Tibial nerve (tissue), 4 donors: ENCODE measurements around the gene MISP. TPM values are rescaled to one million over a fixed set of nuclear protein-coding genes. Genes with fewer than 3 reads are reported as not detected.
"Not testable (repeated sequence)": the region's sequence is repeated elsewhere in the genome, so short reads cannot be mapped to it uniquely, and the experiment has no call there.

ENCODE experiments used
- DNase-seq, 2 donors: peaks; one replicate each; pipeline ENCODE4 v3.0.0-alpha.2; 2019; ENCODE audit warnings: low spot score in 2 of 2
- H3K27ac ChIP-seq, 4 donors: fragments of 200-600 bp; sonication (generic) in 3 of 4; one replicate each; pipeline ENCODE4 v1.5.1; 2017 to 2019; ENCODE audit warnings: mild to moderate bottlenecking in 1 of 4
- H3K27me3 ChIP-seq, 2 donors: fragments of 200-600 bp; sonication (generic) in 1 of 2; one replicate each; pipeline versions ENCODE4 v1.5.1 to v1.6.0; 2017 to 2019
- H3K36me3 ChIP-seq, 3 donors: fragments of 200-600 bp; sonication (generic); one replicate each; pipeline ENCODE4 v1.5.1; 2018 to 2019
- H3K4me1 ChIP-seq, 4 donors: fragments of 200-600 bp; sonication (generic) in 3 of 4; one replicate each; pipeline ENCODE4 v1.5.1; 2017 to 2019
- H3K4me3 ChIP-seq, 4 donors: fragments of 200-600 bp; sonication (generic) in 3 of 4; one replicate each; pipeline ENCODE4 v1.5.1; 2017 to 2019; ENCODE audit warnings: mild to moderate bottlenecking in 1 of 4, moderate library complexity in 1 of 4
- H3K9me3 ChIP-seq, 4 donors: fragments of 200-600 bp; sonication (generic) in 3 of 4; one replicate each; pipeline ENCODE4 v1.5.1; 2017 to 2019
- EP300 ChIP-seq, 2 donors: sonication (generic); formaldehyde crosslinking; IDR thresholded peaks; one replicate each; pipeline ENCODE4 v1.6.1; 2017; ENCODE audit warnings: antibody characterized with exemption in 2 of 2, mild to moderate bottlenecking in 1 of 2
- POLR2A ChIP-seq, 2 donors: fragments of 450-650 bp; IDR thresholded peaks; one replicate each; pipeline ENCODE4 v1.6.1; 2017; ENCODE audit warnings: antibody characterized with exemption in 2 of 2, mild to moderate bottlenecking in 2 of 2, moderate library complexity in 2 of 2
- WGBS, 2 donors: methylation state at CpG; one replicate each; pipeline ENCODE4 v1.1.5; 2018; 5-methylcytosine and 5-hydroxymethylcytosine counted together
- total RNA-seq, 4 donors: library from RNA; depleted of rRNA; stranded (reverse); fragments of >200 nt; gene quantifications; one replicate each; pipeline ENCODE4 v1.1.0, GENCODE V29; 2016
- TF ChIP-seq, protein P1 (sequence below), 5 experiments: fragments of 200-600 bp in 3 of 5; fragments of 450-650 bp in 2 of 5; sonication (generic) in 3 of 5; IDR thresholded peaks; one replicate each; pipeline ENCODE4 v1.5.1; 2016 to 2019; ENCODE audit warnings: antibody characterized with exemption in 5 of 5, mild to moderate bottlenecking in 3 of 5, moderate library complexity in 2 of 5

The MISP gene
- total RNA-seq, 4 donors from 2014 or later, result 0.20 to 0.30 TPM; not detected in 2

DNA sequence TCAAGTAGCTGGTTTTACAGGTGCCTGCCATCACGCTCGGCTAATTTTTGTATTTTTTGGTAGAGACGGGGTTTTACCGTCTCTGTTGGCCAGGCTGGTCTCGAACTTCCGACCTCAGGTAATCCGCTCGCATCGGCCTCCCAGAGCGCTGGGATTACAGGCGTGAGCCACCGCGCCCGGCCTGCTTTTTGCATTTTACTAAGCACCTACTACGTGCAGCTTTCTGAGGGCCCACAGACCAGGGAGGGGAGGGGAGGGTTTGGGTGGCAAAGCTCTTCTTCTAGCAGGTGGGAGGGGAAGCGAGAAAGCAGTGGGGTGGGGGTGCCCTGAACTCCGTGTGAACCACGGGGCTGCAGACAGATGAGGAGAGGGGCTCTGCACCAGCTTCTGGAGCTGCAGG is 27.2 kb upstream of the MISP start:
- Histone ChIP-seq H3K4me1 (peaks cover 4 to 54% (median 19%) of the 10 kb centered on the region in 4 donors), H3K9me3 (no peaks in the 10 kb centered on the region), H3K36me3 (peaks cover 0 to 23% (median 0%) of the 10 kb centered on the region in 3 donors), H3K4me3 (no peak overlapping the region), H3K27me3 (no peaks in the 10 kb centered on the region), H3K27ac (peak overlapping the region in 1 of 4 donors; percentile 73)
- DNase-seq, result no peak
- no peak for TF ChIP-seq EP300 (IDR thresholded peaks at IDR 0.05)
- no peak for TF ChIP-seq POLR2A (IDR thresholded peaks at IDR 0.05)
- TF ChIP-seq, protein P1, sequence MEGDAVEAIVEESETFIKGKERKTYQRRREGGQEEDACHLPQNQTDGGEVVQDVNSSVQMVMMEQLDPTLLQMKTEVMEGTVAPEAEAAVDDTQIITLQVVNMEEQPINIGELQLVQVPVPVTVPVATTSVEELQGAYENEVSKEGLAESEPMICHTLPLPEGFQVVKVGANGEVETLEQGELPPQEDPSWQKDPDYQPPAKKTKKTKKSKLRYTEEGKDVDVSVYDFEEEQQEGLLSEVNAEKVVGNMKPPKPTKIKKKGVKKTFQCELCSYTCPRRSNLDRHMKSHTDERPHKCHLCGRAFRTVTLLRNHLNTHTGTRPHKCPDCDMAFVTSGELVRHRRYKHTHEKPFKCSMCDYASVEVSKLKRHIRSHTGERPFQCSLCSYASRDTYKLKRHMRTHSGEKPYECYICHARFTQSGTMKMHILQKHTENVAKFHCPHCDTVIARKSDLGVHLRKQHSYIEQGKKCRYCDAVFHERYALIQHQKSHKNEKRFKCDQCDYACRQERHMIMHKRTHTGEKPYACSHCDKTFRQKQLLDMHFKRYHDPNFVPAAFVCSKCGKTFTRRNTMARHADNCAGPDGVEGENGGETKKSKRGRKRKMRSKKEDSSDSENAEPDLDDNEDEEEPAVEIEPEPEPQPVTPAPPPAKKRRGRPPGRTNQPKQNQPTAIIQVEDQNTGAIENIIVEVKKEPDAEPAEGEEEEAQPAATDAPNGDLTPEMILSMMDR (IDR thresholded peaks at IDR 0.05), result no peak
- WGBS, 2 donors, result 84 to 91% methylated on average over 18 of the region's 18 CpGs

DNA sequence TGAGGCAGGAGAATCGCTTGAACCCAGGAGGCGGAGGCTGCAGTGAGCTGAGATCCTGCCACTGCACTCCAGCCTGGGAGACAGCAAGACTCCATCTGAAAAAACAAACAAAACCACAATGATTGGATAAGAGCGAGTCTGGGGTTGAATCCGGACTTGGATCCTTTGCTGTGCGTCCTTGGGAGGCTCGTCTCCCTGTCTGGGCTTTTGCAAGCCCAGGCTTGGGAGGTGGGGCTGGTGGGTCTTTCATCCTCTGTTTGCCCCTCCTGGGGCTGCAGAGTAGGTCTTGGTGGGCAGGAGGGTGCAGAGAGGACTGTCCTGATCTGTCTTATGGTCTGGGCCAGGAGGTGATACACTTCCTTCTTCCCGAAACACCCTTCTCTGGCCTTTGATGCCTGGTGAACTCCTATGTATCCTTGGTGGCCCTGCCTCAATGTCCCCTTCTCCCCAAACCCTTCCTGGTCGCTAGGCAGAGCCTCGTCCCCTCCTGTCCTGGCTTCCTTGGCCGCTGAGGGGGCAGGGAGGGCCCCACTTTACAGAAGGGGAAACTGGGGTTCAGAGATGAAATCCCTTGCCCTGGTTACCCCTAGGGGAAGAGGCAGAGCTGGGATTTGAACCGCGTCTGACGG is 25.3 kb upstream of the MISP start:
- Histone ChIP-seq H3K4me1 (peaks cover 0 to 36% (median 6%) of the 10 kb centered on the region in 4 donors), H3K27ac (no peak overlapping the region), H3K9me3 (no peaks in the 10 kb centered on the region), H3K36me3 (peaks cover 0 to 41% (median 0%) of the 10 kb centered on the region in 3 donors), H3K4me3 (no peak overlapping the region), H3K27me3 (no peaks in the 10 kb centered on the region)
- no peak for DNase-seq
- WGBS, 2 donors, result 83 to 87% methylated on average over 10 to 13 of the region's 13 CpGs
- TF ChIP-seq POLR2A (IDR thresholded peaks at IDR 0.05) (no peak), EP300 (IDR thresholded peaks at IDR 0.05) (no peak)
- TF ChIP-seq, protein P1 (IDR thresholded peaks at IDR 0.05), result no peak

DNA sequence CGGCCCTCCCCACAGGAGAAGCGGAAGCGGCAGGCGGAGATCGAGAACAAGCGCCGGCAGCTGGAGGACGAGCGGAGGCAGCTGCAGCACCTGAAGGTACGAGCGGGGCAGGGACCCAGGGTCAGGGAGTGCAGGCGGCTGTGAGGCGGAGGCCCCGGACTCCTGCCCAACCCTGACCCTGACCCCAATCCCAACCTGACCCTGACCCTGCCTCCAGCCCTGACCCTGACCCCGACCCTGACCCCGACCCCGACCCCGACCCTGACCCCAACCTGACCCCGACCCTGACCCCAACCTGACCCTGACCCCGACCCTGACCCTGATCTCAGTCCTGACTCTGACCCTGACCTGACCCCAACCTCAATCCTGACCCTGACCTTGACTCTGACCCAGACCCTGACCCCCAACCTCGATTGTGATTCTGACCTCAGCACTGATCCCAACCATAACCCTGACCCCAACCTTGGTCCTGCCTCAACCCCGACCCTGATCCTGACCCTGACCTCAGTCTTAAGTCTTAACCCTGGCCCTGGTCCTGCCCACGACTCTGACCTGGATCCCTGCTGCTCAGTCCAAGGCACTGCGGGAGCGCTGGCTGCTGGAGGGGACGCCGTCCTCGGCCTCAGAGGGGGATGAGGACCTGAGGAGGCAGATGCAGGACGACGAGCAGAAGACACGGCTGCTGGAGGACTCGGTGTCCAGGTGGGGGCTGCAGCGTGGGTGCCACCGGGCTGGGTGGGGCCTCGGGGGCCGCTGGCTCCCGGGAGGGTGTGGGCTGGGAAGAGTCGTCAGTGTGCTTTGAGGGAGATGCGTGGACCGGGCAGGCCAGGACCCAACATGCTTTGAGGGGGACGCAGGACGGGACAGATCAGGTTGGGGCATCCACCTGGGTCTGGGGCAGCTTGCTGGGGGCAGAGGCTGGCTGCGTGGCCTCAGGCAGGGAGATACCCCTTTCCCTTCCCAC is 23.6 kb upstream of the MISP start:
- H3K36me3 ChIP-seq, result peaks cover 0 to 58% (median 0%) of the 10 kb centered on the region in 3 donors
- WGBS, 2 donors, result 74 to 80% methylated on average over 32 to 41 of the region's 43 CpGs
- no peak for DNase-seq

DNA sequence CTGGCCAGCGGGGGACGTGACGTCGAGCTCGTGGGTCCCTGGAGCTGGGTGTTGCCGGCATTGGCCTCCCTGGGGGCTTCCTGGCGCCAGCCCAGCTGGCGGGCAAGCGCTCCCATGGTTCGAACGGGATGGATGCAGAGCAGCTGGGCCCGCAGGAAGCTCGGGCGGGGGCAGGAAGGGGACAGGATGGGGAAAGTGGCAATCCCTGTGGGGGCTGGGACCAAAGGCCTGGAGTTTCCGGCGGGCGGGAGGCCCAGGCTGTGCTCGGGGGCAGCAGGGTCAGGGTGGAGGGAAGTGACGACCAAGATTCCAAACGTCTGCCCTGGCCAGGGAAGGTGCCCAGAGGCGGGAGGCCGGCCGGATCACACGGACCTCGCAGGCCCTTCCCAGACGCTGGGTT is 22.9 kb upstream of the MISP start:
- 43 to 52% methylated on average over 26 of the region's 26 CpGs for WGBS, 2 donors
- Histone ChIP-seq H3K36me3 (peaks cover 0 to 63% (median 0%) of the 10 kb centered on the region in 3 donors), H3K4me3 (no peak overlapping the region), H3K4me1 (peaks cover 0 to 17% (median under 1%) of the 10 kb centered on the region in 4 donors), H3K27ac (peak overlapping the region; percentile 2 to 78 (median 56)), H3K9me3 (no peaks in the 10 kb centered on the region), H3K27me3 (no peaks in the 10 kb centered on the region)
- TF ChIP-seq, protein P1 (IDR thresholded peaks at IDR 0.05), result no peak
- peak in 1 of 2 donors; percentile 65 for TF ChIP-seq EP300 (IDR thresholded peaks at IDR 0.05)
- DNase-seq, result no peak

More for the DNA sequence above, 23.6 kb upstream of the MISP start:
- Histone ChIP-seq H3K4me1 (peaks cover 0 to 24% (median 4%) of the 10 kb centered on the region in 4 donors), H3K9me3 (no peaks in the 10 kb centered on the region), H3K27me3 (no peaks in the 10 kb centered on the region), H3K4me3 (no peak overlapping the region), H3K27ac (peak overlapping the region; percentile 2 to 78 (median 44))
- TF ChIP-seq POLR2A (IDR thresholded peaks at IDR 0.05) (no peak), EP300 (IDR thresholded peaks at IDR 0.05) (no peak)
- TF ChIP-seq, protein P1 (IDR thresholded peaks at IDR 0.05), result no peak

DNA sequence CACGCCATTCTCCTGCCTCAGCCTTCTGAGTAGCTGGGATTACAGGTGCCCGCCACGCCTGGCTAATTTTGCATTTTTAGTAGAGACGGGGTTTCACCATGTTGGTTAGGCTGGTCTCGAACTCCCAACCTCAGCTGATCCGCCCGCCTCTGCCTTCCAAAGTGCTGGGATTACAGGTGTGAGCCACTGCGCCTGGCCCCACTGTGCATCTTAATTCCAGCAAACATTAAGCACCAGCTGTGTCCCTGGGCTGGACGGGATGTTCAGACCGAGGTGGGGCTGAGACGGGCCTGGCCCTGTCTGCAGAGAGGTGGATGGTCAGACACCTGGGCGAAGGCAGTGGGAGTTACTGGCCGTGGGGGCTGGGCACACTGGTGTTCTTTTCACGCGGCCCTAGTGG is 21.3 kb upstream of the MISP start:
- H3K4me3 ChIP-seq, H3K27ac ChIP-seq, DNase-seq, H3K9me3 ChIP-seq, H3K27me3 ChIP-seq: not testable (repeated sequence)
- H3K36me3 ChIP-seq, result peaks cover 0 to 70% (median 0%) of the 10 kb centered on the region in 3 donors
- 93 to 95% methylated on average over 15 of the region's 15 CpGs for WGBS, 2 donors
- peaks cover 0 to 22% (median 0%) of the 10 kb centered on the region in 4 donors for H3K4me1 ChIP-seq
